ENCODE measurements around the gene SLIT3.

SLIT3 gene

GRCh38 chr5:169201597-169201996, 99.3 kb downstream of the SLIT3 start:
- H3K4me1 Mint-ChIP-seq = no peaks in the 10 kb centered on the region
- H3K27ac Mint-ChIP-seq = no peak overlapping the region
- H3K4me3 Mint-ChIP-seq = no peak overlapping the region
- CTCF ChIA-PET = no interaction called here
- H3K27me3 Mint-ChIP-seq = no peaks in the 10 kb centered on the region
- no peaks in the 10 kb centered on the region for H3K36me3 Mint-ChIP-seq
- no peaks in the 10 kb centered on the region for H3K9me3 Mint-ChIP-seq
- DNase-seq = no peak

- H3K36me3 Mint-ChIP-seq = no peaks in the 10 kb centered on the region
- DNase-seq = no peak
- no peak overlapping the region for H3K27ac Mint-ChIP-seq
- H3K4me3 Mint-ChIP-seq = no peak overlapping the region
- no peaks in the 10 kb centered on the region for H3K9me3 Mint-ChIP-seq
- H3K27me3 Mint-ChIP-seq = no peaks in the 10 kb centered on the region
- CTCF ChIA-PET = no interaction called here
- H3K4me1 Mint-ChIP-seq = no peaks in the 10 kb centered on the region
Measured at GRCh38 chr5:169200125-169200778, 100.7 kb downstream of the SLIT3 start.

GRCh38 chr5:169197343-169197742, 103.6 kb downstream of the SLIT3 start:
- no peaks in the 10 kb centered on the region for H3K4me1 Mint-ChIP-seq
- no peak overlapping the region for H3K4me3 Mint-ChIP-seq
- no peaks in the 10 kb centered on the region for H3K36me3 Mint-ChIP-seq
- H3K27ac Mint-ChIP-seq = no peak overlapping the region
- H3K27me3 Mint-ChIP-seq = no peaks in the 10 kb centered on the region
- CTCF ChIA-PET = no interaction called here
- DNase-seq = no peak
- no peaks in the 10 kb centered on the region for H3K9me3 Mint-ChIP-seq

- Mint-ChIP-seq H3K9me3 (no peaks in the 10 kb centered on the region), H3K4me1 (no peaks in the 10 kb centered on the region), H3K4me3 (no peak overlapping the region), H3K36me3 (no peaks in the 10 kb centered on the region), H3K27ac (no peak overlapping the region), H3K27me3 (no peaks in the 10 kb centered on the region)
- DNase-seq = no peak
- CTCF ChIA-PET = no interaction called here
Measured at GRCh38 chr5:169196059-169196458, 104.9 kb downstream of the SLIT3 start.

- CTCF ChIA-PET = no interaction called here
- Mint-ChIP-seq H3K27me3 (no peaks in the 10 kb centered on the region), H3K36me3 (no peaks in the 10 kb centered on the region), H3K4me3 (no peak overlapping the region), H3K4me1 (no peaks in the 10 kb centered on the region), H3K9me3 (no peaks in the 10 kb centered on the region), H3K27ac (no peak overlapping the region)
- no peak for DNase-seq
Measured at GRCh38 chr5:169195601-169196000, 105.3 kb downstream of the SLIT3 start.

GRCh38 chr5:169192536-169192935, 108.4 kb downstream of the SLIT3 start:
- Mint-ChIP-seq H3K27me3 (no peaks in the 10 kb centered on the region), H3K27ac (no peak overlapping the region), H3K4me1 (no peaks in the 10 kb centered on the region), H3K36me3 (no peaks in the 10 kb centered on the region), H3K4me3 (no peak overlapping the region), H3K9me3 (no peaks in the 10 kb centered on the region)
- CTCF ChIA-PET = no interaction called here
- no peak for DNase-seq

- Mint-ChIP-seq H3K27ac (no peak overlapping the region), H3K9me3 (no peaks in the 10 kb centered on the region), H3K27me3 (no peaks in the 10 kb centered on the region), H3K4me1 (no peaks in the 10 kb centered on the region), H3K36me3 (no peaks in the 10 kb centered on the region), H3K4me3 (no peak overlapping the region)
- CTCF ChIA-PET = no interaction called here
- DNase-seq = no peak
Measured at GRCh38 chr5:169190849-169191248, 110.1 kb downstream of the SLIT3 start.

GRCh38 chr5:169185626-169186025, 115.3 kb downstream of the SLIT3 start:
- H3K4me3 Mint-ChIP-seq = no peak overlapping the region
- H3K27me3 Mint-ChIP-seq = no peaks in the 10 kb centered on the region
- no peaks in the 10 kb centered on the region for H3K9me3 Mint-ChIP-seq
- H3K4me1 Mint-ChIP-seq = no peaks in the 10 kb centered on the region
- CTCF ChIA-PET = no interaction called here
- no peak for DNase-seq
- no peak overlapping the region for H3K27ac Mint-ChIP-seq
- H3K36me3 Mint-ChIP-seq = no peaks in the 10 kb centered on the region

GRCh38 chr5:169183576-169183975, 117.4 kb downstream of the SLIT3 start:
- H3K27me3 Mint-ChIP-seq = no peaks in the 10 kb centered on the region
- CTCF ChIA-PET = no interaction called here
- no peak for DNase-seq
- H3K9me3 Mint-ChIP-seq = no peaks in the 10 kb centered on the region
- no peak overlapping the region for H3K27ac Mint-ChIP-seq
- no peak overlapping the region for H3K4me3 Mint-ChIP-seq
- no peaks in the 10 kb centered on the region for H3K4me1 Mint-ChIP-seq
- no peaks in the 10 kb centered on the region for H3K36me3 Mint-ChIP-seq

GRCh38 chr5:169182797-169183196, 118.1 kb downstream of the SLIT3 start:
- DNase-seq = no peak
- Mint-ChIP-seq H3K27me3 (peaks cover 1% of the 10 kb centered on the region), H3K36me3 (no peaks in the 10 kb centered on the region), H3K4me3 (no peak overlapping the region), H3K9me3 (no peaks in the 10 kb centered on the region), H3K4me1 (no peaks in the 10 kb centered on the region), H3K27ac (no peak overlapping the region)
- CTCF ChIA-PET = no interaction called here

GRCh38 chr5:169181814-169182213, 119.1 kb downstream of the SLIT3 start:
- H3K36me3 Mint-ChIP-seq = no peaks in the 10 kb centered on the region

GRCh38 chr5:169178754-169179153, 122.2 kb downstream of the SLIT3 start:
- no peak overlapping the region for H3K27ac Mint-ChIP-seq
- no peaks in the 10 kb centered on the region for H3K9me3 Mint-ChIP-seq
- H3K4me1 Mint-ChIP-seq = no peaks in the 10 kb centered on the region
- H3K27me3 Mint-ChIP-seq = peaks cover 4% of the 10 kb centered on the region
- no peak for DNase-seq
- H3K36me3 Mint-ChIP-seq = no peaks in the 10 kb centered on the region
- no peak overlapping the region for H3K4me3 Mint-ChIP-seq
- CTCF ChIA-PET = interaction anchor here (0.8 kb wide), 1 partner anchor 106 kb away, joined by 3 read pairs; no protein-coding TSS in a partner anchor

More at GRCh38 chr5:169181814-169182213, 119.1 kb downstream of the SLIT3 start:
- no peak overlapping the region for H3K4me3 Mint-ChIP-seq
- DNase-seq = no peak
- CTCF ChIA-PET = no interaction called here
- peaks cover 4% of the 10 kb centered on the region for H3K27me3 Mint-ChIP-seq
- H3K27ac Mint-ChIP-seq = no peak overlapping the region
- H3K9me3 Mint-ChIP-seq = no peaks in the 10 kb centered on the region
- no peaks in the 10 kb centered on the region for H3K4me1 Mint-ChIP-seq

- H3K36me3 Mint-ChIP-seq = no peaks in the 10 kb centered on the region
- no peak for DNase-seq
- no peaks in the 10 kb centered on the region for H3K4me1 Mint-ChIP-seq
- CTCF ChIA-PET = no interaction called here
- no peak overlapping the region for H3K4me3 Mint-ChIP-seq
- no peak overlapping the region for H3K27ac Mint-ChIP-seq
- H3K27me3 Mint-ChIP-seq = peaks cover 4% of the 10 kb centered on the region
- H3K9me3 Mint-ChIP-seq = no peaks in the 10 kb centered on the region
Measured at GRCh38 chr5:169178274-169178673, 122.7 kb downstream of the SLIT3 start.

- Mint-ChIP-seq H3K27me3 (peaks cover 4% of the 10 kb centered on the region), H3K4me1 (no peaks in the 10 kb centered on the region), H3K4me3 (no peak overlapping the region), H3K27ac (no peak overlapping the region), H3K36me3 (no peaks in the 10 kb centered on the region), H3K9me3 (no peaks in the 10 kb centered on the region)
- DNase-seq = no peak
- CTCF ChIA-PET = no interaction called here
Measured at GRCh38 chr5:169176709-169177694, 123.9 kb downstream of the SLIT3 start.

- no peak overlapping the region for H3K27ac Mint-ChIP-seq
- H3K4me3 Mint-ChIP-seq = no peak overlapping the region
- no peaks in the 10 kb centered on the region for H3K4me1 Mint-ChIP-seq
- CTCF ChIA-PET = no interaction called here
- H3K27me3 Mint-ChIP-seq = peaks cover 4% of the 10 kb centered on the region
- no peaks in the 10 kb centered on the region for H3K36me3 Mint-ChIP-seq
- DNase-seq = no peak
- H3K9me3 Mint-ChIP-seq = no peaks in the 10 kb centered on the region
Measured at GRCh38 chr5:169175733-169176132, 125.2 kb downstream of the SLIT3 start.

Measured in activated naive CD4-positive, alpha-beta T cell treated with anti-CD3 and anti-CD28 coated beads, Interleukin-2, amount 10 ng/mL, durations not matched to agents 7 days and 5 days (primary cell).